ENCODE results near the gene STUM.

DNA sequence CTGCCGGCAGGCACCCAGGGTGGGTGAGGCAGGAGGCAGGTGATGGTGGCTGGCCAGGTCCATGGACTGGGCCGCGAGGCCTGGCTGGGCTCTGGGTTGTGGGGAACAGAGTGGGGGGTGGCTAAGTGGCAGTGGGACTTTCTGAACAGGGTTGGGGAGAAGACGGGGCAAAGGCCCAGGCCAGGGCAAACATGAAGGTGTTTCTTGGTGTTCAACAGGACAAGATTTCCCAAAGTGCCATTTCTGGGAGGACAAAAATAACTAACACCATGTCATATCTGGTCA lies 26.8 kb downstream of the STUM start:
- TF ChIP-seq, protein P1, sequence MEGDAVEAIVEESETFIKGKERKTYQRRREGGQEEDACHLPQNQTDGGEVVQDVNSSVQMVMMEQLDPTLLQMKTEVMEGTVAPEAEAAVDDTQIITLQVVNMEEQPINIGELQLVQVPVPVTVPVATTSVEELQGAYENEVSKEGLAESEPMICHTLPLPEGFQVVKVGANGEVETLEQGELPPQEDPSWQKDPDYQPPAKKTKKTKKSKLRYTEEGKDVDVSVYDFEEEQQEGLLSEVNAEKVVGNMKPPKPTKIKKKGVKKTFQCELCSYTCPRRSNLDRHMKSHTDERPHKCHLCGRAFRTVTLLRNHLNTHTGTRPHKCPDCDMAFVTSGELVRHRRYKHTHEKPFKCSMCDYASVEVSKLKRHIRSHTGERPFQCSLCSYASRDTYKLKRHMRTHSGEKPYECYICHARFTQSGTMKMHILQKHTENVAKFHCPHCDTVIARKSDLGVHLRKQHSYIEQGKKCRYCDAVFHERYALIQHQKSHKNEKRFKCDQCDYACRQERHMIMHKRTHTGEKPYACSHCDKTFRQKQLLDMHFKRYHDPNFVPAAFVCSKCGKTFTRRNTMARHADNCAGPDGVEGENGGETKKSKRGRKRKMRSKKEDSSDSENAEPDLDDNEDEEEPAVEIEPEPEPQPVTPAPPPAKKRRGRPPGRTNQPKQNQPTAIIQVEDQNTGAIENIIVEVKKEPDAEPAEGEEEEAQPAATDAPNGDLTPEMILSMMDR (IDR thresholded peaks at IDR 0.05): no peak
- TF ChIP-seq EZH2phosphoT487 (IDR thresholded peaks at IDR 0.05): no peak
- no peak for TF ChIP-seq EZH2 (IDR thresholded peaks at IDR 0.05)

Data from neural progenitor cell (in vitro differentiated cells).